ENCODE data around the gene MYO15B.
A peak's percentile ranks its signal among the peaks of the same experiment; 100 is the strongest.

The MYO15B gene

GRCh38 chr17:75626496-75627038 is 39.0 kb downstream of the MYO15B start:
- Mint-ChIP-seq H3K27ac (no peak overlapping the region), H3K4me1 (no peaks in the 10 kb centered on the region), H3K9me3 (no peaks in the 10 kb centered on the region), H3K4me3 (no peak overlapping the region), H3K36me3 (no peaks in the 10 kb centered on the region), H3K27me3 (no peaks in the 10 kb centered on the region)
- CTCF ChIA-PET = interaction anchor here (1.1 to 18.1 kb wide), 3 partner anchors 10 to 123 kb away, joined by 3 to 380 read pairs (median 7); no protein-coding TSS in a partner anchor
- DNase-seq = no peak

- Mint-ChIP-seq H3K36me3 (no peaks in the 10 kb centered on the region), H3K27ac (peak overlapping the region; percentile 28), H3K27me3 (no peaks in the 10 kb centered on the region), H3K4me3 (no peak overlapping the region), H3K4me1 (no peaks in the 10 kb centered on the region), H3K9me3 (no peaks in the 10 kb centered on the region)
- CTCF ChIA-PET = interaction anchor here (0.9 to 18.1 kb wide), 4 partner anchors 11 to 122 kb away, joined by 3 to 380 read pairs (median 5); no protein-coding TSS in a partner anchor
- DNase-seq = no peak
Observed at GRCh38 chr17:75627094-75627493, 39.5 kb downstream of the MYO15B start.

- H3K4me3 Mint-ChIP-seq = no peak overlapping the region
- no peaks in the 10 kb centered on the region for H3K9me3 Mint-ChIP-seq
- H3K36me3 Mint-ChIP-seq = no peaks in the 10 kb centered on the region
- H3K27ac Mint-ChIP-seq = peak overlapping the region; percentile 80
- no peak for DNase-seq
- CTCF ChIA-PET = interaction anchor here (0.7 to 18.1 kb wide), 5 partner anchors 10 to 121 kb away, joined by 3 to 380 read pairs (median 8); a partner anchor contains a TSS
- H3K4me1 Mint-ChIP-seq = no peaks in the 10 kb centered on the region
- H3K27me3 Mint-ChIP-seq = no peaks in the 10 kb centered on the region
Observed at GRCh38 chr17:75628425-75628824, 40.8 kb downstream of the MYO15B start.

- no peak overlapping the region for H3K4me3 Mint-ChIP-seq
- H3K27me3 Mint-ChIP-seq = no peaks in the 10 kb centered on the region
- no peak for DNase-seq
- CTCF ChIA-PET = interaction anchor here (1.5 to 18.1 kb wide), 6 partner anchors 8 to 120 kb away, joined by 4 to 380 read pairs (median 8); a partner anchor contains a TSS
- H3K9me3 Mint-ChIP-seq = no peaks in the 10 kb centered on the region
- no peaks in the 10 kb centered on the region for H3K36me3 Mint-ChIP-seq
- no peaks in the 10 kb centered on the region for H3K4me1 Mint-ChIP-seq
- H3K27ac Mint-ChIP-seq = no peak overlapping the region
Observed at GRCh38 chr17:75629157-75629556, 41.6 kb downstream of the MYO15B start.

GRCh38 chr17:75630071-75630917 is 42.7 kb downstream of the MYO15B start:
- no peaks in the 10 kb centered on the region for H3K27me3 Mint-ChIP-seq
- no peaks in the 10 kb centered on the region for H3K9me3 Mint-ChIP-seq
- CTCF ChIA-PET = interaction anchor here (0.6 to 18.1 kb wide), 9 partner anchors 8 to 119 kb away, joined by 3 to 380 read pairs (median 8); a partner anchor contains a TSS
- H3K4me3 Mint-ChIP-seq = no peak overlapping the region
- H3K27ac Mint-ChIP-seq = no peak overlapping the region
- DNase-seq = no peak
- no peaks in the 10 kb centered on the region for H3K4me1 Mint-ChIP-seq
- H3K36me3 Mint-ChIP-seq = no peaks in the 10 kb centered on the region

- no peaks in the 10 kb centered on the region for H3K36me3 Mint-ChIP-seq
- no peak for DNase-seq
- no peak overlapping the region for H3K4me3 Mint-ChIP-seq
- H3K27ac Mint-ChIP-seq = no peak overlapping the region
- no peaks in the 10 kb centered on the region for H3K4me1 Mint-ChIP-seq
- no peaks in the 10 kb centered on the region for H3K27me3 Mint-ChIP-seq
- CTCF ChIA-PET = interaction anchor here (2.5 to 18.1 kb wide), 4 partner anchors 10 to 118 kb away, joined by 7 to 380 read pairs (median 90); a partner anchor contains a TSS
- H3K9me3 Mint-ChIP-seq = no peaks in the 10 kb centered on the region
Observed at GRCh38 chr17:75631353-75631752, 43.8 kb downstream of the MYO15B start.

- no peaks in the 10 kb centered on the region for H3K36me3 Mint-ChIP-seq
- no peaks in the 10 kb centered on the region for H3K27me3 Mint-ChIP-seq
- no peak overlapping the region for H3K4me3 Mint-ChIP-seq
- CTCF ChIA-PET = interaction anchor here (0.6 to 18.1 kb wide), 40 partner anchors 8 to 363 kb away, joined by 3 to 380 read pairs (median 5); partner anchors contain the start of genes GALK1, RECQL5, SAP30BP and TSEN54
- H3K27ac Mint-ChIP-seq = no peak overlapping the region
- no peak for DNase-seq
- H3K4me1 Mint-ChIP-seq = no peaks in the 10 kb centered on the region
- no peaks in the 10 kb centered on the region for H3K9me3 Mint-ChIP-seq
Observed at GRCh38 chr17:75632428-75632827, 44.8 kb downstream of the MYO15B start.

GRCh38 chr17:75632863-75633485 is 45.4 kb downstream of the MYO15B start, which contains the start of gene SMIM5:
TSS of gene SMIM5 (plus strand) at chr17:75633434. CDS start at chr17:75640202, 6,768 bp downstream.
- DNase-seq = peak; percentile 91
- H3K36me3 Mint-ChIP-seq = no peaks in the 10 kb centered on the region
- CTCF ChIA-PET = interaction anchor here (0.5 to 18.1 kb wide), 48 partner anchors 9 to 632 kb away, joined by 3 to 380 read pairs (median 4); partner anchors contain the start of genes GALK1, RECQL5, SAP30BP and TSEN54
- H3K4me1 Mint-ChIP-seq = no peaks in the 10 kb centered on the region
- H3K27ac Mint-ChIP-seq = no peak within 1 kb of the TSS
- H3K27me3 Mint-ChIP-seq = no peaks in the 10 kb centered on the region
- H3K9me3 Mint-ChIP-seq = no peaks in the 10 kb centered on the region
- no peak within 1 kb of the TSS for H3K4me3 Mint-ChIP-seq

- CTCF ChIA-PET = interaction anchor here (0.5 to 18.1 kb wide), 51 partner anchors 9 to 633 kb away, joined by 3 to 380 read pairs (median 4); partner anchors contain the start of genes ITGB4, RECQL5, SAP30BP and TSEN54
- peak; percentile 80 for DNase-seq
- no peak overlapping the region for H3K27ac Mint-ChIP-seq
- H3K27me3 Mint-ChIP-seq = no peaks in the 10 kb centered on the region
- no peak overlapping the region for H3K4me3 Mint-ChIP-seq
- no peaks in the 10 kb centered on the region for H3K9me3 Mint-ChIP-seq
- no peaks in the 10 kb centered on the region for H3K36me3 Mint-ChIP-seq
- H3K4me1 Mint-ChIP-seq = no peaks in the 10 kb centered on the region
Observed at GRCh38 chr17:75633486-75634375, 46.1 kb downstream of the MYO15B start.

- DNase-seq = no peak
- CTCF ChIA-PET = interaction anchor here (0.5 to 18.1 kb wide), 26 partner anchors 10 to 423 kb away, joined by 3 to 380 read pairs (median 5); partner anchors contain the start of genes ITGB4 and TSEN54
- H3K36me3 Mint-ChIP-seq = no peaks in the 10 kb centered on the region
- no peaks in the 10 kb centered on the region for H3K9me3 Mint-ChIP-seq
- no peaks in the 10 kb centered on the region for H3K27me3 Mint-ChIP-seq
- no peaks in the 10 kb centered on the region for H3K4me1 Mint-ChIP-seq
- no peak overlapping the region for H3K27ac Mint-ChIP-seq
- H3K4me3 Mint-ChIP-seq = no peak overlapping the region
Observed at GRCh38 chr17:75634376-75634740, 46.8 kb downstream of the MYO15B start.

GRCh38 chr17:75634754-75635609 is 47.4 kb downstream of the MYO15B start:
- Mint-ChIP-seq H3K4me3 (no peak overlapping the region), H3K36me3 (no peaks in the 10 kb centered on the region), H3K27me3 (no peaks in the 10 kb centered on the region), H3K27ac (no peak overlapping the region), H3K4me1 (no peaks in the 10 kb centered on the region), H3K9me3 (no peaks in the 10 kb centered on the region)
- CTCF ChIA-PET = interaction anchor here (0.6 to 18.1 kb wide), 8 partner anchors 9 to 114 kb away, joined by 3 to 380 read pairs (median 20); partner anchors contain the start of gene ITGB4
- DNase-seq = no peak

GRCh38 chr17:75635610-75636202 is 48.1 kb downstream of the MYO15B start:
- no peak overlapping the region for H3K4me3 Mint-ChIP-seq
- no peaks in the 10 kb centered on the region for H3K27me3 Mint-ChIP-seq
- H3K9me3 Mint-ChIP-seq = no peaks in the 10 kb centered on the region
- H3K27ac Mint-ChIP-seq = no peak overlapping the region
- no peaks in the 10 kb centered on the region for H3K36me3 Mint-ChIP-seq
- no peaks in the 10 kb centered on the region for H3K4me1 Mint-ChIP-seq
- DNase-seq = no peak
- CTCF ChIA-PET = interaction anchor here (0.7 to 18.1 kb wide), 5 partner anchors 8 to 114 kb away, joined by 4 to 380 read pairs (median 78); partner anchors contain the start of gene ITGB4

Measured in activated naive CD4-positive, alpha-beta T cell treated with anti-CD3 and anti-CD28 coated beads, Interleukin-2, amount 10 ng/mL, durations not matched to agents 7 days and 5 days (primary cell).